Esophagus muscularis mucosa (tissue), 3 donors: ENCODE measurements around the gene LAG3.

Experiments used
- CTCF ChIP-seq, 3 experiments: fragments of 200-600 bp in 2 of 3; fragments of 450-650 bp in 1 of 3; sonication (generic) in 2 of 3; IDR thresholded peaks; one replicate each; pipeline ENCODE4 v1.5.1; 2017 to 2019; ENCODE audit warnings: antibody characterized with exemption in 3 of 3, mild to moderate bottlenecking in 2 of 3, moderate library complexity in 1 of 3
- POLR2AphosphoS5 ChIP-seq, 2 donors: sonication (generic); formaldehyde crosslinking; IDR thresholded peaks; one replicate each; pipeline ENCODE4 v1.6.1; 2017; ENCODE audit warnings: antibody characterized with exemption in 2 of 2

GRCh38 chr12:6791931-6792520 is 19.7 kb downstream of the LAG3 start:
- TF ChIP-seq POLR2AphosphoS5 (IDR thresholded peaks at IDR 0.05): no peak
- no peak for TF ChIP-seq CTCF (IDR thresholded peaks at IDR 0.05)
